Muscle of leg (tissue), 16 donors: ENCODE data around the gene C9orf78. TPM values are rescaled to one million over a fixed set of nuclear protein-coding genes. Genes with fewer than 3 reads are reported as not detected.

ENCODE experiments used
- DNase-seq: peaks from one replicate; pipeline ENCODE4 v3.0.0; 2013
- H3K27ac ChIP-seq: one replicate; pipeline ENCODE4 v1.5.1; 2013; ENCODE audit warnings: mild to moderate bottlenecking, low read length, control low read depth
- H3K27me3 ChIP-seq: one replicate; pipeline ENCODE4 v1.6.1; 2013; ENCODE audit warnings: low read length; ENCODE audit not compliant: control insufficient read depth, insufficient read depth
- H3K36me3 ChIP-seq: one replicate; pipeline ENCODE4 v1.6.1; 2013; ENCODE audit warnings: low read length; ENCODE audit not compliant: control insufficient read depth, insufficient read depth
- H3K4me1 ChIP-seq: one replicate; pipeline ENCODE4 v1.6.1; 2013; ENCODE audit warnings: low read length; ENCODE audit not compliant: control insufficient read depth, insufficient read depth
- H3K4me3 ChIP-seq: one replicate; pipeline ENCODE4 v1.5.1; 2013; ENCODE audit warnings: low read length, control low read depth
- H3K9me3 ChIP-seq: replicated peaks from 2 replicates; pipeline ENCODE4 v1.6.1; 2013; ENCODE audit warnings: low read depth, low read length; ENCODE audit not compliant: control insufficient read depth
- WGBS: methylation state at CpG from one replicate; pipeline ENCODE4 v1.1.5; 2013; ENCODE audit warnings: missing lambda C conversion rate; ENCODE audit not compliant: insufficient coverage; 5-methylcytosine and 5-hydroxymethylcytosine counted together
- long read RNA-seq, 11 donors: transcript quantifications; one replicate each; lab custom pipeline, GENCODE V29; 2026
- polyA plus RNA-seq, 8 donors: library from polyadenylated mRNA; unstranded; fragments of 120-200 nt; gene quantifications; one replicate each; pipeline versions ENCODE4 v1.2.1 to v1.2.3, GENCODE V29; 2013; ENCODE audit warnings: inconsistent platforms in 1 of 8, low replicate concordance in 1 of 8; ENCODE audit not compliant: insufficient read length in 8 of 8, insufficient read depth in 1 of 8
- total RNA-seq: library from RNA; stranded (reverse); fragments of 120-200 nt; gene quantifications from one replicate; pipeline ENCODE4 v1.2.4, GENCODE V29; 2013

Gene C9orf78
- total RNA-seq (36.2 TPM), polyA plus RNA-seq (10 to 100 TPM; 46.6 to 62.3 (median 50.7) TPM)
- long read RNA-seq, donor 1, transcript C9orf78-201 (9 exons, 1,795 nt), result major isoform, 5 of 5 reads
- long read RNA-seq, donor 1, partial matches to known transcripts, result 0 of 5 reads
- long read RNA-seq, donor 1, other reads (novel, unspliced or antisense), result 0 of 5 reads
- long read RNA-seq, donor 2, result 0 reads
- long read RNA-seq, donor 3, transcript C9orf78-201 (9 exons, 1,795 nt), result major isoform, 20 of 26 reads
- long read RNA-seq, donor 3, partial matches to known transcripts, result 6 of 26 reads
- long read RNA-seq, donor 3, other reads (novel, unspliced or antisense), result 0 of 26 reads
- long read RNA-seq, donor 4, transcript C9orf78-201 (9 exons, 1,795 nt), result major isoform, 10 of 10 reads
- long read RNA-seq, donor 4, partial matches to known transcripts, result 0 of 10 reads
- long read RNA-seq, donor 4, other reads (novel, unspliced or antisense), result 0 of 10 reads
- long read RNA-seq, donor 5, transcript C9orf78-201 (9 exons, 1,795 nt), result major isoform, 34 of 42 reads
- long read RNA-seq, donor 5, partial matches to known transcripts, result 7 of 42 reads
- long read RNA-seq, donor 5, other reads (novel, unspliced or antisense), result 0 of 42 reads
- long read RNA-seq, donor 6, transcript C9orf78-201 (9 exons, 1,795 nt), result major isoform, 23 of 47 reads
- long read RNA-seq, donor 6, partial matches to known transcripts, result 24 of 47 reads
- long read RNA-seq, donor 6, other reads (novel, unspliced or antisense), result 0 of 47 reads
- long read RNA-seq, donor 7, transcript C9orf78-201 (9 exons, 1,795 nt), result major isoform, 16 of 21 reads
- long read RNA-seq, donor 7, partial matches to known transcripts, result 5 of 21 reads
- long read RNA-seq, donor 7, other reads (novel, unspliced or antisense), result 0 of 21 reads
- long read RNA-seq, donor 8, transcript C9orf78-201 (9 exons, 1,795 nt), result major isoform, 12 of 12 reads
- long read RNA-seq, donor 8, partial matches to known transcripts, result 0 of 12 reads
- long read RNA-seq, donor 8, other reads (novel, unspliced or antisense), result 0 of 12 reads
- long read RNA-seq, donor 9, transcript C9orf78-201 (9 exons, 1,795 nt), result major isoform, 12 of 17 reads
- long read RNA-seq, donor 9, partial matches to known transcripts, result 5 of 17 reads
- long read RNA-seq, donor 9, other reads (novel, unspliced or antisense), result 0 of 17 reads
- long read RNA-seq, donor 10, transcript C9orf78-201 (9 exons, 1,795 nt), result major isoform, 16 of 24 reads
- long read RNA-seq, donor 10, partial matches to known transcripts, result 8 of 24 reads
- long read RNA-seq, donor 10, other reads (novel, unspliced or antisense), result 0 of 24 reads
- long read RNA-seq, donor 11, transcript C9orf78-201 (9 exons, 1,795 nt), result major isoform, 16 of 21 reads
- long read RNA-seq, donor 11, partial matches to known transcripts, result 0 of 21 reads
- long read RNA-seq, donor 11, other reads (novel, unspliced or antisense), result 5 of 21 reads

DNA sequence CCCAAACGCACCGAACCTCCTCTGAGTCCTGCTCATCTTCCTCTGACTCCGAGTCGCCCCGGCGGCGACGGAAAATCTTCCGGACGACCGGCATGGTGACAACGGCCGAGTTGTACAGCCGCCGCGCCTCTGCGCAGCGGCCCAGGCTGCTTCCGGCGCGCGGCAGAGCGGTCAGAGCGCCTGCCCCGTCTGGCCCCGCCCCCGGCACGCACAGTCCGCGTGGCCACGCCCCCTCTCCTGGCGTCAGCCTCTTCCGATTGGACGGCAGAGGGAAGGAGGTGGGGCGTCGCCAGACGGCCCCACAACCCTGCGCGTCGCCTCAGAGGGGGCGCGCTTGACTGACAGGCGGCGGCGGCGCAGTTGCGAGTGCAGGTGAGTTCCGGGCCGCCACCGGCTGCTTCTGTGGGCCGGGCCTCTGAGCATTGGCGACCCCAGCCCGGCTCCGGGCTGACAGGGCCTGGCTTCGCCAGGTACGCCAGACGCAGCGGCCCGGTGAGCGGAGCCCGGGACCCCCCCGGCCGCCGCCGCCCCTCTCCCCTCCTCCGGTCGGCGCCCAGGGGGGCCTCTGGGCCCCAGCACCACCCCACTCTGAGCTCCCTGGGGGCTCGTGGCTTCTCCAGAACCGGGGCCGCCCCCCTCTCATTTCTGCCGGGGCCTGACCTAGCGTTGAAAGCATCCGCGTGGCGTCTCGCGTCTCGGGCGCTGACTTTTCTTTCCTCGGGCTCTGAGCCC is at the start of gene C9orf78, which contains the start of gene USP20:
Gene C9orf78 (minus strand): TSS at position 148 of the 732 bp plus-strand sequence. CDS start 54 bp downstream, at position 94.
Gene USP20 (plus strand): TSS at position 331 of the 732 bp plus-strand sequence. CDS start 17,098 bp downstream, outside the sequence.
- no peaks in the 10 kb centered on the region for H3K9me3 ChIP-seq
- peak within 1 kb of the TSS; percentile 84 for H3K4me3 ChIP-seq
- peak within 1 kb of the TSS; percentile 75 for H3K27ac ChIP-seq
- peaks cover 12% of the 10 kb centered on the region for H3K4me1 ChIP-seq
- H3K27me3 ChIP-seq, result no peaks in the 10 kb centered on the region
- peaks cover 30% of the 10 kb centered on the region for H3K36me3 ChIP-seq
- DNase-seq, result peak; percentile 98
- WGBS, result under 1% methylated on average over 70 of the region's 81 CpGs

GRCh38 chr9:129884220-129885017 is 49.3 kb upstream of the C9orf78 start:
- Histone ChIP-seq H3K4me3 (peak overlapping the region; percentile 11), H3K27ac (no peak overlapping the region), H3K27me3 (peaks cover 3% of the 10 kb centered on the region), H3K9me3 (no peaks in the 10 kb centered on the region), H3K36me3 (peaks cover 27% of the 10 kb centered on the region), H3K4me1 (peaks cover 52% of the 10 kb centered on the region)
- DNase-seq, result peak; percentile 83
- WGBS, result 17% methylated on average over 16 of the region's 24 CpGs

GRCh38 chr9:129881547-129882324 is 46.7 kb upstream of the C9orf78 start:
- Histone ChIP-seq H3K36me3 (peaks cover 22% of the 10 kb centered on the region), H3K27me3 (peaks cover 3% of the 10 kb centered on the region), H3K9me3 (no peaks in the 10 kb centered on the region), H3K4me3 (no peak overlapping the region), H3K27ac (no peak overlapping the region), H3K4me1 (peaks cover 37% of the 10 kb centered on the region)
- 41% methylated on average over 7 of the region's 19 CpGs for WGBS
- DNase-seq, result peak; percentile 46

GRCh38 chr9:129880654-129881546 is 45.8 kb upstream of the C9orf78 start:
- peak; percentile 95 for DNase-seq
- 13% methylated on average over 19 of the region's 28 CpGs for WGBS

DNA sequence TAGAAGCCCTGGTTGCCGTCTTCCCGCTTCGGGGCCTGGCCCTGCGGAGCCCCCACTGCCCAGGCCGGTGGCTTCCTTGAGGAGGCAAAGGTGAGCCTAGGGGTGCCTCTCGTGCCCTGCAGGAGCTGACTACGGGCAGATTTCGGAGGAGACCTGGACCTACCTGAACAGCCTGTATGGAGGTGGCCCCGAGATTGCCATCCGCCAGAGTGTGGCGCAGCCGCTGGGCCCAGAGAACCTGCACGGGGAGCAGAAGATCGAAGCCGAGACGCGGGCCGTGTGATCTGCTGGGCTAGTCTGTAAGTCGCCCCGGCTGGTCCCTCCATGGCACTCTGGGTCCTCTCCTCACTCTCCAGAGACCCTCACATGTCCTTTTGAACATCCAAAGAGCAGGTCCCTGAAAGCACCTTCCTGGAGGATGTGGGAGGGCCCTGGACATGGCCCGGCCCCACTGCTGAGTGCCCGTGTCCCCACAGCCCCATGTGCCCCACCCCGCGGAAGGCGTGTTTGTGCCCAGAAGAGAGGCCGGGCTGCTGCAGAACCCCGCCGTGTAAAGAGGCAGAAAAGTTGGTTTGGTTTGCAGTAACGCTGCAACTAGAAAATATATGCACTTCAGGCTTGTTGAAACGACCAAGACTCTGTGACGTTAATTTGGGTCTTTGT is 45.0 kb upstream of the C9orf78 start:
- DNase-seq, result no peak
- H3K27me3 ChIP-seq, result peaks cover under 1% of the 10 kb centered on the region
- no peaks in the 10 kb centered on the region for H3K9me3 ChIP-seq
- H3K36me3 ChIP-seq, result peaks cover 33% of the 10 kb centered on the region
- no peak overlapping the region for H3K4me3 ChIP-seq
- 82% methylated on average over 30 of the region's 31 CpGs for WGBS
- no peak overlapping the region for H3K27ac ChIP-seq
- H3K4me1 ChIP-seq, result peaks cover 21% of the 10 kb centered on the region

More at GRCh38 chr9:129880654-129881546, 45.8 kb upstream of the C9orf78 start:
- H3K4me1 ChIP-seq, result peaks cover 29% of the 10 kb centered on the region
- H3K4me3 ChIP-seq, result no peak overlapping the region
- H3K9me3 ChIP-seq, result no peaks in the 10 kb centered on the region
- H3K36me3 ChIP-seq, result peaks cover 25% of the 10 kb centered on the region
- H3K27ac ChIP-seq, result no peak overlapping the region
- peaks cover 3% of the 10 kb centered on the region for H3K27me3 ChIP-seq

DNA sequence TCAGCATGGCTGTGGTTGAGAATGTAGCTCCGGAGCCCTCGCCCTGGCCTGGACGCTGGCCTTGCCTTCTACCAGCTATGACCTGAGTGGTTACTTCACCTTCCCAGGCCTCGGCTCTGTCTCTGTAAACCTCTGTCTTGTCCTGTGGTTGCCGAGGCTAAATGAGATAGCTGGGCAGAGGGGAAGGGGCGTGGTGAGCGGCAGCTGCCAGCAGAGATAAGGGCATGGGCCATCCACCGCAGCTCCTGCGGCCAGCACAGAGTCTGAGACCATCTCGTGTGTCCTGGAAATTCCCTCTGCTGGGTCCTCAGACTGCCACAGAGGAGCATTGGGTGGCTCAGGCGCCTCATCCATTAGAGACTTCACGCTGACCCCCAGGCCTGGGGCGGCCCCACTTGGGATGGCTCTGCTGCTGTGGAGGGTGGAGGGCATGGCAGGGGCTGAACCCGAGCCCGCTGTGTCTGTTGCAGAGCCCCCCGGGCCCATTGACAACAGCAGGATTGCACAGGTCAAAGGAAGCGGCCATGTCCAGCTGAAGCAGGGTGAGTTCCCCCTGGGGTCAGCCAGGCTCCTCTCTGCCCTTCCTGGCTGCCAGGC is 44.1 kb upstream of the C9orf78 start:
- DNase-seq, result no peak
- no peaks in the 10 kb centered on the region for H3K9me3 ChIP-seq
- WGBS, result 93% methylated on average over 16 of the region's 17 CpGs
- H3K4me1 ChIP-seq, result peaks cover 12% of the 10 kb centered on the region
- peaks cover 42% of the 10 kb centered on the region for H3K36me3 ChIP-seq
- no peak overlapping the region for H3K4me3 ChIP-seq
- H3K27ac ChIP-seq, result no peak overlapping the region
- H3K27me3 ChIP-seq, result no peaks in the 10 kb centered on the region

DNA sequence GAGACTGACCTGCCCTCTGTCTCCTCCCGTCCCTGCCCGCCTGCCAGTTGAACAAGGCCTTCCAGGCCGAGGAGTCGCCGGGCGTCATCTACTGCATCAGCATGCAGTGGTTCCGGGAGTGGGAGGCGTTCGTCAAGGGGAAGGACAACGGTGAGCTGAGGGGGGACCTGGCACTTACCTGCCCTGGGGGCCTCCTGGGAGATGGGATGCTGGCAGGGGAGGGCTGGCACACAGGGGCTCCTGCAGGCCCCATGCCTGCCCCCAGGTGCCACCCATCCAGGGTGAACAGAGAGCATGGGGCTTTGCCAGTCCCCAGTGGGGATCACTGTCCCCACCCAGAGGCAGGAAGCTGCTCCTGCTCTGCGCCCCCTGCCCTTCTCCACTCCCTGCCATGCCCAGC is 43.2 kb upstream of the C9orf78 start:
- 97% methylated on average over 7 of the region's 11 CpGs for WGBS
- DNase-seq, result no peak

More for the DNA sequence above, 43.2 kb upstream of the C9orf78 start:
- Histone ChIP-seq H3K4me3 (no peak overlapping the region), H3K9me3 (no peaks in the 10 kb centered on the region), H3K27ac (no peak overlapping the region), H3K36me3 (peaks cover 47% of the 10 kb centered on the region), H3K4me1 (peaks cover 17% of the 10 kb centered on the region), H3K27me3 (no peaks in the 10 kb centered on the region)
